K562 (cell line): ENCODE data around the gene MPHOSPH8. TPM values are rescaled to one million over a fixed set of nuclear protein-coding genes. Genes with fewer than 3 reads are reported as not detected.

Experiments
- CHD2 ChIP-seq: IDR thresholded peaks from 2 replicates; pipeline ENCODE4 v1.6.1; 2011; ENCODE audit warnings: low read depth, low read length
- NBN ChIP-seq: fragments of 450-650 bp; IDR thresholded peaks from 2 replicates; pipeline ENCODE4 v1.6.1; 2016; ENCODE audit warnings: low read depth, mild to moderate bottlenecking
- NFIC ChIP-seq: fragments of 450-650 bp; IDR thresholded peaks from 2 replicates; pipeline ENCODE4 v1.6.1; 2017; ENCODE audit warnings: mild to moderate bottlenecking, inconsistent platforms
- PML ChIP-seq: IDR thresholded peaks from 2 replicates; pipeline ENCODE4 v1.6.1; 2012; ENCODE audit warnings: low read length, inconsistent platforms
- POLR2G ChIP-seq: fragments of 200-400 bp; formaldehyde crosslinking; IDR thresholded peaks from 2 replicates; pipeline ENCODE4 v1.6.1; 2017; ENCODE audit warnings: low read depth, mild to moderate bottlenecking, antibody characterized with exemption, low read length, moderate library complexity
- TAL1 ChIP-seq: fragments of 450-650 bp; IDR thresholded peaks from 2 replicates; pipeline ENCODE4 v1.6.1; 2016; ENCODE audit warnings: mild to moderate bottlenecking
- TCF7L2 ChIP-seq: fragments of 150-350 bp; IDR thresholded peaks from 2 replicates; pipeline ENCODE4 v1.6.1; 2016; ENCODE audit warnings: low read depth, mild to moderate bottlenecking, low read length, moderate library complexity
- U2AF1 ChIP-seq: fragments of 200-400 bp; formaldehyde crosslinking; optimal IDR thresholded peaks from 2 replicates; pipeline ENCODE3; 2017; ENCODE audit warnings: mild to moderate bottlenecking, low read depth, low read length, moderate library complexity
- ZNF644 ChIP-seq: fragments of 200-800 bp; sonication (Bioruptor generic); IDR thresholded peaks from 2 replicates; pipeline ENCODE4 v1.6.1; 2016; ENCODE audit warnings: low read depth, missing genetic modification characterization, missing compliant biosample characterization
- ZNF707 ChIP-seq: fragments of 250-450 bp; sonication (Bioruptor Pico); conservative IDR thresholded peaks from 2 replicates; pipeline ENCODE4 v1.8.0; 2022; ENCODE audit warnings: inconsistent platforms, mild to moderate bottlenecking, moderate library complexity
- polyA plus RNA-seq, 8 experiments: library from polyadenylated mRNA; depleted of rRNA in 4 of 8; stranded (reverse) in 5 of 8; unstranded in 3 of 8; fragments of >200 nt; fragmentation: Nextera tagmentation in 2 of 8; fragmentation: Illumina TruSeq in 1 of 8; extraction: Ambion mirVana in 2 of 8; extraction: Trizol in 1 of 8; gene quantifications; 2 replicates each; pipeline versions ENCODE4 v1.2.1 to v1.2.3, GENCODE V29; 2011 to 2014; ENCODE audit warnings: inconsistent platforms in 1 of 8, missing spikeins in 1 of 8
- total RNA-seq, 7 experiments: library from RNA; depleted of rRNA in 6 of 7; stranded (reverse); fragments of >200 nt in 6 of 7; fragmentation: Illumina TruSeq in 2 of 7; extraction: Trizol in 2 of 7; gene quantifications; 2 replicates each; pipeline versions ENCODE4 v1.2.1 to v1.2.3, GENCODE V29; 2011 to 2021; ENCODE audit warnings: low replicate concordance in 1 of 7
- TF ChIP-seq, protein P1 (sequence below): fragments of 250-450 bp; sonication (Bioruptor Pico); IDR thresholded peaks from 2 replicates; pipeline ENCODE4 v1.5.0; 2021
- TF ChIP-seq, protein P2 (sequence below), 2 experiments: fragments of 150-350 bp in 1 of 2; IDR thresholded peaks; 2 replicates each; pipeline ENCODE4 v1.6.1; 2012 to 2016; ENCODE audit warnings: low read depth in 2 of 2, low read length in 2 of 2, mild to moderate bottlenecking in 1 of 2, moderate library complexity in 1 of 2
- TF ChIP-seq, protein P3 (sequence below): sonication (generic); formaldehyde crosslinking; IDR thresholded peaks from 2 replicates; pipeline ENCODE4 v1.8.0; 2023; ENCODE audit warnings: missing genetic modification reagents, mild to moderate bottlenecking, borderline replicate concordance
- TF ChIP-seq, protein P4 (sequence below): fragments of 250-450 bp; sonication (Bioruptor Pico); IDR thresholded peaks from 2 replicates; pipeline ENCODE4 v1.9.0; 2021; ENCODE audit warnings: mild to moderate bottlenecking, inconsistent platforms

Gene MPHOSPH8
- total and polyA plus RNA-seq, 9 of the 15 experiments (the other 6 are each of a cell fraction or from before 2014, with no cell fraction given), result 10.3 to 24.8 (median 16.6) TPM

DNA sequence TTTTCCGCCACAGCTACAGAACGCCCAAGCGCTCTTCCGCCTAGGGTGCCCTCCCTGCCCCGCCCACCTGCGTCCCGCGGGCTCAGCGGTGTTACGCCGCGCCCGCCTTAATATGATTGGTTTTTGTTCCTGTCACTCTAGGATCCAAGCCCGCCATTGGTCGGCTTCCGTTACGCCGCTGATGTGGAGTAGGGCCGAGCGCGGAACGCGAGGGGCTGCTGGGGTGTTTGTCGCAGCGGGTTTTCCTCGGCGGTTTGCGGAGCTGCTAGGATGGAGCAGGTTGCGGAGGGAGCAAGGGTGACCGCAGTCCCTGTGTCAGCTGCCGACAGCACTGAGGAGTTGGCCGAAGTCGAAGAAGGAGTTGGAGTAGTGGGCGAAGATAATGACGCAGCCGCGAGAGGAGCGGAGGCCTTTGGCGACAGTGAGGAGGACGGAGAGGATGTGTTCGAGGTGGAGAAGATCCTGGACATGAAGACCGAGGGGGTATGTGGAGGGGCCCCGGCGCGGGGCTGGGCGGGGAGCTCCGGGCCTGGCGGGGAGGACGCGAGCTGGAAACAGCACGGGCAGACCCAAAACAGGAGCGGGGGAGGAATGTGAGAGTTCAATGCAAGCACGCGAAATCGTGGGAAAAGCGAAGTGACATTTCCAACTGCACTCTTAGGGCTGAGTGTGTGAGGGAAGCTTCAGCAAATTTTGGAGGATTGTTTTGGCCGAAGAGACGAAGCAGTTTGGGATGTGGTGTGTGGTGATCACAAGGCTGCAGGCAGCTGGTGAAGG, at the start of gene MPHOSPH8 (continued):
- TF ChIP-seq NFIC, result no peak; the same call in 1 of the 2 replicates
- TF ChIP-seq, protein P1, sequence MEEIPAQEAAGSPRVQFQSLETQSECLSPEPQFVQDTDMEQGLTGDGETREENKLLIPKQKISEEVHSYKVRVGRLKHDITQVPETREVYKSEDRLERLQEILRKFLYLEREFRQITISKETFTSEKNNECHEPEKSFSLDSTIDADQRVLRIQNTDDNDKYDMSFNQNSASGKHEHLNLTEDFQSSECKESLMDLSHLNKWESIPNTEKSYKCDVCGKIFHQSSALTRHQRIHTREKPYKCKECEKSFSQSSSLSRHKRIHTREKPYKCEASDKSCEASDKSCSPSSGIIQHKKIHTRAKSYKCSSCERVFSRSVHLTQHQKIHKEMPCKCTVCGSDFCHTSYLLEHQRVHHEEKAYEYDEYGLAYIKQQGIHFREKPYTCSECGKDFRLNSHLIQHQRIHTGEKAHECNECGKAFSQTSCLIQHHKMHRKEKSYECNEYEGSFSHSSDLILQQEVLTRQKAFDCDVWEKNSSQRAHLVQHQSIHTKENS (CRISPR knock-in tag), result no peak
- TF ChIP-seq, protein P2, sequence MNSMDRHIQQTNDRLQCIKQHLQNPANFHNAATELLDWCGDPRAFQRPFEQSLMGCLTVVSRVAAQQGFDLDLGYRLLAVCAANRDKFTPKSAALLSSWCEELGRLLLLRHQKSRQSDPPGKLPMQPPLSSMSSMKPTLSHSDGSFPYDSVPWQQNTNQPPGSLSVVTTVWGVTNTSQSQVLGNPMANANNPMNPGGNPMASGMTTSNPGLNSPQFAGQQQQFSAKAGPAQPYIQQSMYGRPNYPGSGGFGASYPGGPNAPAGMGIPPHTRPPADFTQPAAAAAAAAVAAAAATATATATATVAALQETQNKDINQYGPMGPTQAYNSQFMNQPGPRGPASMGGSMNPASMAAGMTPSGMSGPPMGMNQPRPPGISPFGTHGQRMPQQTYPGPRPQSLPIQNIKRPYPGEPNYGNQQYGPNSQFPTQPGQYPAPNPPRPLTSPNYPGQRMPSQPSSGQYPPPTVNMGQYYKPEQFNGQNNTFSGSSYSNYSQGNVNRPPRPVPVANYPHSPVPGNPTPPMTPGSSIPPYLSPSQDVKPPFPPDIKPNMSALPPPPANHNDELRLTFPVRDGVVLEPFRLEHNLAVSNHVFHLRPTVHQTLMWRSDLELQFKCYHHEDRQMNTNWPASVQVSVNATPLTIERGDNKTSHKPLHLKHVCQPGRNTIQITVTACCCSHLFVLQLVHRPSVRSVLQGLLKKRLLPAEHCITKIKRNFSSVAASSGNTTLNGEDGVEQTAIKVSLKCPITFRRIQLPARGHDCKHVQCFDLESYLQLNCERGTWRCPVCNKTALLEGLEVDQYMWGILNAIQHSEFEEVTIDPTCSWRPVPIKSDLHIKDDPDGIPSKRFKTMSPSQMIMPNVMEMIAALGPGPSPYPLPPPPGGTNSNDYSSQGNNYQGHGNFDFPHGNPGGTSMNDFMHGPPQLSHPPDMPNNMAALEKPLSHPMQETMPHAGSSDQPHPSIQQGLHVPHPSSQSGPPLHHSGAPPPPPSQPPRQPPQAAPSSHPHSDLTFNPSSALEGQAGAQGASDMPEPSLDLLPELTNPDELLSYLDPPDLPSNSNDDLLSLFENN (IDR thresholded peaks at IDR 0.05; ENCODE audit: low read depth in 2 of 2, low read length in 2 of 2), result no peak
- TF ChIP-seq CHD2, result peak; percentile 68
- no peak for TF ChIP-seq TAL1
- TF ChIP-seq NBN, result no peak
- TF ChIP-seq U2AF1, result no peak
- TF ChIP-seq ZNF644 (tag), result no peak
- TF ChIP-seq, protein P3, sequence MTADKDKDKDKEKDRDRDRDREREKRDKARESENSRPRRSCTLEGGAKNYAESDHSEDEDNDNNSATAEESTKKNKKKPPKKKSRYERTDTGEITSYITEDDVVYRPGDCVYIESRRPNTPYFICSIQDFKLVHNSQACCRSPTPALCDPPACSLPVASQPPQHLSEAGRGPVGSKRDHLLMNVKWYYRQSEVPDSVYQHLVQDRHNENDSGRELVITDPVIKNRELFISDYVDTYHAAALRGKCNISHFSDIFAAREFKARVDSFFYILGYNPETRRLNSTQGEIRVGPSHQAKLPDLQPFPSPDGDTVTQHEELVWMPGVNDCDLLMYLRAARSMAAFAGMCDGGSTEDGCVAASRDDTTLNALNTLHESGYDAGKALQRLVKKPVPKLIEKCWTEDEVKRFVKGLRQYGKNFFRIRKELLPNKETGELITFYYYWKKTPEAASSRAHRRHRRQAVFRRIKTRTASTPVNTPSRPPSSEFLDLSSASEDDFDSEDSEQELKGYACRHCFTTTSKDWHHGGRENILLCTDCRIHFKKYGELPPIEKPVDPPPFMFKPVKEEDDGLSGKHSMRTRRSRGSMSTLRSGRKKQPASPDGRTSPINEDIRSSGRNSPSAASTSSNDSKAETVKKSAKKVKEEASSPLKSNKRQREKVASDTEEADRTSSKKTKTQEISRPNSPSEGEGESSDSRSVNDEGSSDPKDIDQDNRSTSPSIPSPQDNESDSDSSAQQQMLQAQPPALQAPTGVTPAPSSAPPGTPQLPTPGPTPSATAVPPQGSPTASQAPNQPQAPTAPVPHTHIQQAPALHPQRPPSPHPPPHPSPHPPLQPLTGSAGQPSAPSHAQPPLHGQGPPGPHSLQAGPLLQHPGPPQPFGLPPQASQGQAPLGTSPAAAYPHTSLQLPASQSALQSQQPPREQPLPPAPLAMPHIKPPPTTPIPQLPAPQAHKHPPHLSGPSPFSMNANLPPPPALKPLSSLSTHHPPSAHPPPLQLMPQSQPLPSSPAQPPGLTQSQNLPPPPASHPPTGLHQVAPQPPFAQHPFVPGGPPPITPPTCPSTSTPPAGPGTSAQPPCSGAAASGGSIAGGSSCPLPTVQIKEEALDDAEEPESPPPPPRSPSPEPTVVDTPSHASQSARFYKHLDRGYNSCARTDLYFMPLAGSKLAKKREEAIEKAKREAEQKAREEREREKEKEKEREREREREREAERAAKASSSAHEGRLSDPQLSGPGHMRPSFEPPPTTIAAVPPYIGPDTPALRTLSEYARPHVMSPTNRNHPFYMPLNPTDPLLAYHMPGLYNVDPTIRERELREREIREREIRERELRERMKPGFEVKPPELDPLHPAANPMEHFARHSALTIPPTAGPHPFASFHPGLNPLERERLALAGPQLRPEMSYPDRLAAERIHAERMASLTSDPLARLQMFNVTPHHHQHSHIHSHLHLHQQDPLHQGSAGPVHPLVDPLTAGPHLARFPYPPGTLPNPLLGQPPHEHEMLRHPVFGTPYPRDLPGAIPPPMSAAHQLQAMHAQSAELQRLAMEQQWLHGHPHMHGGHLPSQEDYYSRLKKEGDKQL (CRISPR knock-in tag), result no peak
- TF ChIP-seq ZNF707 (CRISPR knock-in tag), result no peak
- peak; percentile 74 for TF ChIP-seq POLR2G
- TF ChIP-seq PML, result no peak
- no peak for TF ChIP-seq TCF7L2
- TF ChIP-seq, protein P4, sequence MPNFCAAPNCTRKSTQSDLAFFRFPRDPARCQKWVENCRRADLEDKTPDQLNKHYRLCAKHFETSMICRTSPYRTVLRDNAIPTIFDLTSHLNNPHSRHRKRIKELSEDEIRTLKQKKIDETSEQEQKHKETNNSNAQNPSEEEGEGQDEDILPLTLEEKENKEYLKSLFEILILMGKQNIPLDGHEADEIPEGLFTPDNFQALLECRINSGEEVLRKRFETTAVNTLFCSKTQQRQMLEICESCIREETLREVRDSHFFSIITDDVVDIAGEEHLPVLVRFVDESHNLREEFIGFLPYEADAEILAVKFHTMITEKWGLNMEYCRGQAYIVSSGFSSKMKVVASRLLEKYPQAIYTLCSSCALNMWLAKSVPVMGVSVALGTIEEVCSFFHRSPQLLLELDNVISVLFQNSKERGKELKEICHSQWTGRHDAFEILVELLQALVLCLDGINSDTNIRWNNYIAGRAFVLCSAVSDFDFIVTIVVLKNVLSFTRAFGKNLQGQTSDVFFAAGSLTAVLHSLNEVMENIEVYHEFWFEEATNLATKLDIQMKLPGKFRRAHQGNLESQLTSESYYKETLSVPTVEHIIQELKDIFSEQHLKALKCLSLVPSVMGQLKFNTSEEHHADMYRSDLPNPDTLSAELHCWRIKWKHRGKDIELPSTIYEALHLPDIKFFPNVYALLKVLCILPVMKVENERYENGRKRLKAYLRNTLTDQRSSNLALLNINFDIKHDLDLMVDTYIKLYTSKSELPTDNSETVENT (CRISPR knock-in tag), result no peak
